A673 (cell line): ENCODE measurements around the gene CDSN. TPM values are rescaled to one million over a fixed set of nuclear protein-coding genes. Genes with fewer than 3 reads are reported as not detected.

ENCODE experiments used
- BruUV-seq: library from RNA; stranded (reverse); fragments of 400-500 nt; replicated peaks from 2 replicates; lab custom pipeline; 2021; lab: Mats Ljungman, UMichigan
- CTCF ChIA-PET: fragments of 300-600 bp; sonication (Branson Sonifier 250); formaldehyde crosslinking; loops from one replicate; lab custom pipeline; 2022; ENCODE audit warnings: antibody characterized with exemption; lab: Charles Lee
- POLR2A ChIA-PET: fragments of 300-600 bp; sonication (Branson Sonifier 250); formaldehyde crosslinking; loops from one replicate; lab custom pipeline; 2022; ENCODE audit warnings: antibody characterized with exemption; ENCODE audit not compliant: low non-redundant PET; lab: Charles Lee
- DNase-seq: peaks from one replicate; pipeline ENCODE4 v3.0.0-alpha.2; 2015; ENCODE audit warnings: low spot score
- H3K27ac ChIP-seq: fragments of 200-600 bp; sonication (generic); 2 replicates; pipeline ENCODE4 v1.5.1; 2016; ENCODE audit warnings: mixed run types, low read depth, mild to moderate bottlenecking, mixed read lengths, antibody characterized with exemption, low read length; ENCODE audit not compliant: poor library complexity, severe bottlenecking
- H3K27me3 ChIP-seq: fragments of 200-600 bp; sonication (generic); replicated peaks from 2 replicates; pipeline ENCODE4 v1.6.1; 2017; ENCODE audit warnings: mixed run types, low read depth, mild to moderate bottlenecking, mixed read lengths, antibody characterized with exemption, low read length; ENCODE audit not compliant: insufficient read depth, poor library complexity
- H3K36me3 ChIP-seq: fragments of 200-600 bp; sonication (generic); 2 replicates; pipeline ENCODE4 v1.6.1; 2016; ENCODE audit warnings: mixed run types, mild to moderate bottlenecking, mixed read lengths, antibody characterized with exemption, low read length; ENCODE audit not compliant: insufficient read depth, poor library complexity, severe bottlenecking
- H3K4me1 ChIP-seq: fragments of 200-600 bp; sonication (generic); 2 replicates; pipeline ENCODE4 v1.6.1; 2017; ENCODE audit warnings: mixed run types, mild to moderate bottlenecking, mixed read lengths, antibody characterized with exemption, low read length; ENCODE audit not compliant: insufficient read depth, poor library complexity, severe bottlenecking
- H3K4me3 ChIP-seq: fragments of 200-600 bp; sonication (generic); 2 replicates; pipeline ENCODE4 v1.5.1; 2016; ENCODE audit warnings: low read depth, mixed run types, mild to moderate bottlenecking, mixed read lengths, low read length; ENCODE audit not compliant: poor library complexity, severe bottlenecking
- H3K9me3 ChIP-seq: fragments of 200-600 bp; sonication (generic); 2 replicates; pipeline ENCODE4 v1.6.1; 2016; ENCODE audit warnings: mixed run types, low read depth, mild to moderate bottlenecking, mixed read lengths, antibody characterized with exemption, low read length; ENCODE audit not compliant: poor library complexity, severe bottlenecking
- CTCF ChIP-seq: fragments of 300-800, 200-600 bp; sonication (generic); conservative IDR thresholded peaks from 2 replicates; pipeline ENCODE4 v1.5.1; 2017; ENCODE audit warnings: low read depth, mild to moderate bottlenecking, antibody characterized with exemption, low read length, moderate library complexity, mixed read lengths
- EZH2 ChIP-seq: fragments of 200-600 bp; sonication (generic); IDR thresholded peaks from 2 replicates; pipeline ENCODE4 v1.6.1; 2017; ENCODE audit warnings: borderline replicate concordance, low read depth, mild to moderate bottlenecking, mixed read lengths, antibody characterized with exemption, low read length; ENCODE audit not compliant: poor library complexity, severe bottlenecking
- intact Hi-C: fragments of 100-400 bp; cut with micrococcal nuclease; formaldehyde crosslinking; loops from one replicate; pipeline ENCODE4 v1.10.0; 2022; ENCODE audit not compliant: unreplicated experiment
- total RNA-seq: library from RNA; stranded (reverse); gene quantifications from 2 replicates; pipeline ENCODE4 v1.2.3, GENCODE V29; 2021

CDSN gene
- total RNA-seq, 1 experiment from 2014 or later, result not detected

- intact Hi-C loops, result no loop called here
- no TSS peak for BruUV-seq
- H3K9me3 ChIP-seq, result no peaks in the 10 kb centered on the region
- no peaks in the 10 kb centered on the region for H3K4me1 ChIP-seq
- TF ChIP-seq EZH2 (no peak), CTCF (no peak)
- peaks cover 18% of the 10 kb centered on the region for H3K36me3 ChIP-seq
- H3K27ac ChIP-seq, result no peak overlapping the region
- no peak for DNase-seq
- CTCF ChIA-PET, result no interaction called here
- no peaks in the 10 kb centered on the region for H3K27me3 ChIP-seq
- no peak overlapping the region for H3K4me3 ChIP-seq
- POLR2A ChIA-PET, result no interaction called here
Observed at GRCh38 chr6:31143148-31143547, 22.9 kb upstream of the CDSN start.

- intact Hi-C loops, result no loop called here
- ChIA-PET CTCF (no interaction called here), POLR2A (interaction anchor here (0.6 kb wide), 1 partner anchor 47 kb away, joined by 4 read pairs; no protein-coding TSS in a partner anchor)
- TF ChIP-seq CTCF (no peak), EZH2 (no peak)
- no peaks in the 10 kb centered on the region for H3K9me3 ChIP-seq
- BruUV-seq, result TSS peak; percentile 82
- no peak overlapping the region for H3K4me3 ChIP-seq
- H3K27me3 ChIP-seq, result no peaks in the 10 kb centered on the region
- no peaks in the 10 kb centered on the region for H3K4me1 ChIP-seq
- H3K27ac ChIP-seq, result no peak overlapping the region
- no peak for DNase-seq
- peaks cover 18% of the 10 kb centered on the region for H3K36me3 ChIP-seq
Observed at GRCh38 chr6:31142361-31142761, 22.1 kb upstream of the CDSN start.

- intact Hi-C loops, result no loop called here
Observed at GRCh38 chr6:31140643-31141042, 20.4 kb upstream of the CDSN start.

More at GRCh38 chr6:31140643-31141042, 20.4 kb upstream of the CDSN start:
- no peaks in the 10 kb centered on the region for H3K4me1 ChIP-seq
- no peak overlapping the region for H3K4me3 ChIP-seq
- no peak overlapping the region for H3K27ac ChIP-seq
- DNase-seq, result no peak
- ChIA-PET POLR2A (no interaction called here), CTCF (interaction anchor here (0.6 to 0.7 kb wide), 2 partner anchors 96 to 262 kb away, joined by 3 read pairs; no protein-coding TSS in a partner anchor)
- H3K27me3 ChIP-seq, result no peaks in the 10 kb centered on the region
- no TSS peak for BruUV-seq
- TF ChIP-seq CTCF, result no peak
- no peak for TF ChIP-seq EZH2
- H3K9me3 ChIP-seq, result no peaks in the 10 kb centered on the region
- peaks cover 18% of the 10 kb centered on the region for H3K36me3 ChIP-seq
